ENCODE results near the gene NEIL3.

The NEIL3 gene

GRCh38 chr4:177400030-177400429 lies 90.4 kb downstream of the NEIL3 start:
- no peak overlapping the region for H3K27ac ChIP-seq
- no peak for TF ChIP-seq ZFX (IDR thresholded peaks at IDR 0.05)
- TF ChIP-seq, protein P1, sequence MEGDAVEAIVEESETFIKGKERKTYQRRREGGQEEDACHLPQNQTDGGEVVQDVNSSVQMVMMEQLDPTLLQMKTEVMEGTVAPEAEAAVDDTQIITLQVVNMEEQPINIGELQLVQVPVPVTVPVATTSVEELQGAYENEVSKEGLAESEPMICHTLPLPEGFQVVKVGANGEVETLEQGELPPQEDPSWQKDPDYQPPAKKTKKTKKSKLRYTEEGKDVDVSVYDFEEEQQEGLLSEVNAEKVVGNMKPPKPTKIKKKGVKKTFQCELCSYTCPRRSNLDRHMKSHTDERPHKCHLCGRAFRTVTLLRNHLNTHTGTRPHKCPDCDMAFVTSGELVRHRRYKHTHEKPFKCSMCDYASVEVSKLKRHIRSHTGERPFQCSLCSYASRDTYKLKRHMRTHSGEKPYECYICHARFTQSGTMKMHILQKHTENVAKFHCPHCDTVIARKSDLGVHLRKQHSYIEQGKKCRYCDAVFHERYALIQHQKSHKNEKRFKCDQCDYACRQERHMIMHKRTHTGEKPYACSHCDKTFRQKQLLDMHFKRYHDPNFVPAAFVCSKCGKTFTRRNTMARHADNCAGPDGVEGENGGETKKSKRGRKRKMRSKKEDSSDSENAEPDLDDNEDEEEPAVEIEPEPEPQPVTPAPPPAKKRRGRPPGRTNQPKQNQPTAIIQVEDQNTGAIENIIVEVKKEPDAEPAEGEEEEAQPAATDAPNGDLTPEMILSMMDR (conservative IDR thresholded peaks at IDR 0.05): no peak

DNA sequence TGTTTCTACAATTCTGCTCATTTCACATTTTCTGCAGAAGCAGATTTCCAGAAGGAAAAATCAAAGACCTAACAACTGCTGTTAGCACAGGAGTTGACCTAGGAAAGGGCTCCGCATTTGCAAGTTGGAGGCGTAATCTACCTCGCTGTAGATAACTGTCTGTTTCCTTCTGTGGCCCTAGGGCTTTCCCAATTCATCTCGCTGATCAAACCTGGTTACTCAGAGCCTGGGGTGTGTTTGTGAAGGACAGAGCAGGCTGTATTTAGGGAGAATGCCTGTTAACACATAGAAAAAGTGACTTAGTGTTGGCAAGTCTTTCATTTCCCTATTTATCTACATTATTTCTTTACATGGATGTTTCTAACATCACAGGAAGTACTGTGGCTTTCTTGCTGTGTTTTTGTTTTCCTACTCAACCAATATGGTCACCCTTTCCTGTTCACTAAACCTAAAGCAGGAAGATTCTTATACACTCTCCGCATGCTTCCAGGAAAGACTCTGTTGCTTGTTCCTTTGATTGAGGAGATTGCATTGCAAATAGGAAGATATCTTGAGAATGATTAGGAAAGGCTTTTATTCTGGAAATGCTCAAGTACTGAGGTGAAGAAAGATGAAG lies 92.1 kb downstream of the NEIL3 start:
- no peak for TF ChIP-seq ZFX (IDR thresholded peaks at IDR 0.05)
- TF ChIP-seq, protein P1 (conservative IDR thresholded peaks at IDR 0.05): no peak
- H3K27ac ChIP-seq: no peak overlapping the region

GRCh38 chr4:177403746-177404145 lies 94.1 kb downstream of the NEIL3 start:
- H3K27ac ChIP-seq: no peak overlapping the region
- TF ChIP-seq ZFX (IDR thresholded peaks at IDR 0.05): no peak

DNA sequence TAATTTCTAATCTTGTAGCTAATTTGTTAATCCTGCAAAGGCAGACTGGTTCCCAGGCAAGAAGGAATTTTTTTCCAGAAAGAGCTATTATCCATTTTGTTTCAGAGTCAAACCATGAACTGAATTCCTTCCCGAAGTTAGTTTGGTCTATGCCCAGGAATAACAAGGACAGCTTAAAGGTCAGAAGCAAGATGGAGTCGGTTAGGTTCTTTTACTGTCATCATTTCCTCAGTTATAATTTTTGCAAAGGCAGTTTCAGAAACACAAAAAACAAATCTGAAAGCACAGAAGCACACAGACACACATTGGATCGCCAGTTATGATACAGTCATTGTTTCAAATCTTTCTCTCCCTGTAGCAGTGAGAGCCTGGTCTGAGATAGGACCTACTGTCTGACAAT lies 94.7 kb downstream of the NEIL3 start:
- no peak for TF ChIP-seq ZFX (IDR thresholded peaks at IDR 0.05)
- TF ChIP-seq, protein P1 (conservative IDR thresholded peaks at IDR 0.05): no peak

DNA sequence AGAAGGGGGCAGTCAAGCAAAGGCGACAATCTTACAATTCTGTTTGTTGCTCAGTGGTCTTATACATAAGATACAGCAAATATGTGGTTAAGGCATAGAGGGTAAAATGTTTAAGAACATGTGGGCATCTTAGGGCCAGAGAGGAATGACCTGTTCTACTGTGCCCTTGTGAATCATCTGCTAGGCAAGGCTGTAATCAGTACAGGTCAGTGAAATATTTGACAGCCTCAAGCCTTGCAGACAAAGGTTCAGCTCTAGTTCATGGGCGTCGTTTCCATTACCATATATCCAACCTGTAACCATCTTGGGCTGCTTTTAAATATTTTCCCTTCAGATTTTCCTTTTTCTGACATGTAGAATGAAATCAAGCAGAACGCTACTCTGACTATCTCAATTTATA lies 95.3 kb downstream of the NEIL3 start:
- no peak for TF ChIP-seq ZFX (IDR thresholded peaks at IDR 0.05)
- TF ChIP-seq, protein P1 (conservative IDR thresholded peaks at IDR 0.05): no peak
- H3K27ac ChIP-seq: no peak overlapping the region

More for the DNA sequence above, 94.7 kb downstream of the NEIL3 start:
- no peak overlapping the region for H3K27ac ChIP-seq

- TF ChIP-seq, protein P1 (conservative IDR thresholded peaks at IDR 0.05): no peak
- TF ChIP-seq ZFX (IDR thresholded peaks at IDR 0.05): no peak
- no peak overlapping the region for H3K27ac ChIP-seq
Measured at GRCh38 chr4:177405508-177405907, 95.8 kb downstream of the NEIL3 start.

- H3K27ac ChIP-seq: no peak overlapping the region
- TF ChIP-seq ZFX (IDR thresholded peaks at IDR 0.05): no peak
- TF ChIP-seq, protein P1 (conservative IDR thresholded peaks at IDR 0.05): no peak
Measured at GRCh38 chr4:177408023-177408422, 98.3 kb downstream of the NEIL3 start.

- no peak overlapping the region for H3K27ac ChIP-seq
- no peak for TF ChIP-seq ZFX (IDR thresholded peaks at IDR 0.05)
- TF ChIP-seq, protein P1 (conservative IDR thresholded peaks at IDR 0.05): no peak
Measured at GRCh38 chr4:177410566-177410965, 100.9 kb downstream of the NEIL3 start.
